Measurements from ENCODE around the gene AKNA. TPM values are rescaled to one million over a fixed set of nuclear protein-coding genes. Genes with fewer than 3 reads are reported as not detected.

Gene AKNA
- total RNA-seq, 4 donors from 2014 or later, result 34.8 to 63.2 (median 48.6) TPM

DNA sequence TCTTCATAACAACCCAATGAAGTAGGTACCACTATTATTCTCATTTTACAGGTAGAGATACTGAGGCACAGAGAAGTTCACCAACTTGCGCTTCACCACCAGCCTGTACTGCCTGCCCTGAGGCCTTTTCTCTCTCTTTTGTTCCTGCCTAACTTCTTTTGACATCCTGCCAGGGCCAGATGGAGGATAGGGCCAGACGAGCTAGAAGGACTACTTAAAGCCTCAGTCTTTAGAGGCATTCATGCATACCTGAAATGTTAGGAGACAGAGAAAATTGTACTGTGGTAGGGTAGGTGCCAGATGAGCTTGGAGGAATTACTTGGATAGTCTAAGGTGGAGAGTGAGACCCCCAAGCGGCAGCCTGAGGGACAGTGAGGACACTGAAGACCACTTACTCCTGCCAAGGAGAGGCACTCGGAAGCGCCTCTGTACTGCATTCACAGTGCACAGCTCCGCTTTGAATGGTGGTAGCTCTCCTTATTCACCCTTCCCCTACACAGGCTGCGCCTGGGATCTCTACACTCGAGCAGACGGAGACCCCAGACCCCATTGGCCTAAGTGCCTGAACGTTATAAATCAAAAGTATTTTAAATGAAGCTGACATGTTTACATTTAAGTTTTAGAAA is 71.1 kb downstream of the AKNA start:
- H3K4me1 ChIP-seq, result no peaks in the 10 kb centered on the region
- no peaks in the 10 kb centered on the region for H3K9me3 ChIP-seq
- 78 to 83% methylated on average over 5 to 10 of the region's 10 CpGs for WGBS, 2 donors (ENCODE audit: low coverage in 1 of 2)
- intact Hi-C loops (cut with DNase I; ENCODE audit: low total_unique reads) (no loop called here), in situ Hi-C loops (cut with MboI; ENCODE audit: low pct_ligation_motif_present in 1 of 4, low pct_unique_long_range_greater_than_20kb in 1 of 4, low sequenced_read_pairs in 3 of 4) (no loop called here)
- no peak overlapping the region for H3K27ac ChIP-seq
- H3K4me3 ChIP-seq, result no peak overlapping the region
- TF ChIP-seq POLR2A (IDR thresholded peaks at IDR 0.05) (no peak), POLR2AphosphoS5 (IDR thresholded peaks at IDR 0.05) (no peak), EP300 (IDR thresholded peaks at IDR 0.05; ENCODE audit: low read depth) (no peak)
- TF ChIP-seq, protein P1, sequence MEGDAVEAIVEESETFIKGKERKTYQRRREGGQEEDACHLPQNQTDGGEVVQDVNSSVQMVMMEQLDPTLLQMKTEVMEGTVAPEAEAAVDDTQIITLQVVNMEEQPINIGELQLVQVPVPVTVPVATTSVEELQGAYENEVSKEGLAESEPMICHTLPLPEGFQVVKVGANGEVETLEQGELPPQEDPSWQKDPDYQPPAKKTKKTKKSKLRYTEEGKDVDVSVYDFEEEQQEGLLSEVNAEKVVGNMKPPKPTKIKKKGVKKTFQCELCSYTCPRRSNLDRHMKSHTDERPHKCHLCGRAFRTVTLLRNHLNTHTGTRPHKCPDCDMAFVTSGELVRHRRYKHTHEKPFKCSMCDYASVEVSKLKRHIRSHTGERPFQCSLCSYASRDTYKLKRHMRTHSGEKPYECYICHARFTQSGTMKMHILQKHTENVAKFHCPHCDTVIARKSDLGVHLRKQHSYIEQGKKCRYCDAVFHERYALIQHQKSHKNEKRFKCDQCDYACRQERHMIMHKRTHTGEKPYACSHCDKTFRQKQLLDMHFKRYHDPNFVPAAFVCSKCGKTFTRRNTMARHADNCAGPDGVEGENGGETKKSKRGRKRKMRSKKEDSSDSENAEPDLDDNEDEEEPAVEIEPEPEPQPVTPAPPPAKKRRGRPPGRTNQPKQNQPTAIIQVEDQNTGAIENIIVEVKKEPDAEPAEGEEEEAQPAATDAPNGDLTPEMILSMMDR (IDR thresholded peaks at IDR 0.05), result no peak
- H3K27me3 ChIP-seq, result no peaks in the 10 kb centered on the region
- H3K36me3 ChIP-seq, result no peaks in the 10 kb centered on the region
- DNase-seq, result no peak

DNA sequence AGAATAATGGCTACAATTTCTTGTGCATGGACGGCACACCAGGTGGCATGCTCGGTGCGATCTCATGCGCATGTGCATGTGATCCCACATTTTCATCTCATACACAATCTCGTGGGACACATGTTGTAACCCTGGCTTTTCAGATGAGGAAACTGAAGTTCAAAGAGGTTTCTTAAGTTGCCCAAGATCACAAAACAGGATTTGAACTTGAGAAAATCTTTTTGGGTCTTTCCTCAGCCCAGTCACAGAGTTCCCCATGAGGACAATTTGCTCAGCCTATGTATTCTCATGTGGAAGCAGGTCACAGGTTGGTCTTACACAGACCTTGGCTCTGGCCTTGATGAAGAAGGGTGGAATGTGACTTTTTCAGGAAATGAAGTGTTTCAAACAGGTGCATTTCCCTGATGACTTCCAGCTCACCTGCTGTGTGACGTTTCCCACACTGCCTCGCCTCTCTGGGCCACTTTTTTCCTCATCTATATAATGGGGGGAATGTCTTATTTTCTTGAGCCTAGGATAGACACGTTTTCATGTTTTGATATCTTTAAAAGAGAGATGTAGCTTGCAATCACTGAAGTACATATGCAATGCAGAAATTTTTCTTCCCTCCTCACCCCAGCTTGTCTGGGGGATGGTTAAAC is 71.9 kb downstream of the AKNA start:
- Histone ChIP-seq H3K36me3 (no peaks in the 10 kb centered on the region), H3K27me3 (no peaks in the 10 kb centered on the region), H3K4me3 (no peak overlapping the region), H3K9me3 (no peaks in the 10 kb centered on the region), H3K27ac (no peak overlapping the region), H3K4me1 (no peaks in the 10 kb centered on the region)
- TF ChIP-seq POLR2AphosphoS5 (IDR thresholded peaks at IDR 0.05), result no peak
- TF ChIP-seq POLR2A (IDR thresholded peaks at IDR 0.05), result no peak
- TF ChIP-seq, protein P1 (IDR thresholded peaks at IDR 0.05), result no peak
- no peak for TF ChIP-seq EP300 (IDR thresholded peaks at IDR 0.05; ENCODE audit: low read depth)
- in situ Hi-C loops (cut with MboI; ENCODE audit: low pct_ligation_motif_present in 1 of 4, low pct_unique_long_range_greater_than_20kb in 1 of 4, low sequenced_read_pairs in 3 of 4) (no loop called here), intact Hi-C loops (cut with DNase I; ENCODE audit: low total_unique reads) (no loop called here)
- WGBS, 2 donors (ENCODE audit: low coverage in 1 of 2), result 80 to 81% methylated on average over 6 to 8 of the region's 8 CpGs
- no peak for DNase-seq

DNA sequence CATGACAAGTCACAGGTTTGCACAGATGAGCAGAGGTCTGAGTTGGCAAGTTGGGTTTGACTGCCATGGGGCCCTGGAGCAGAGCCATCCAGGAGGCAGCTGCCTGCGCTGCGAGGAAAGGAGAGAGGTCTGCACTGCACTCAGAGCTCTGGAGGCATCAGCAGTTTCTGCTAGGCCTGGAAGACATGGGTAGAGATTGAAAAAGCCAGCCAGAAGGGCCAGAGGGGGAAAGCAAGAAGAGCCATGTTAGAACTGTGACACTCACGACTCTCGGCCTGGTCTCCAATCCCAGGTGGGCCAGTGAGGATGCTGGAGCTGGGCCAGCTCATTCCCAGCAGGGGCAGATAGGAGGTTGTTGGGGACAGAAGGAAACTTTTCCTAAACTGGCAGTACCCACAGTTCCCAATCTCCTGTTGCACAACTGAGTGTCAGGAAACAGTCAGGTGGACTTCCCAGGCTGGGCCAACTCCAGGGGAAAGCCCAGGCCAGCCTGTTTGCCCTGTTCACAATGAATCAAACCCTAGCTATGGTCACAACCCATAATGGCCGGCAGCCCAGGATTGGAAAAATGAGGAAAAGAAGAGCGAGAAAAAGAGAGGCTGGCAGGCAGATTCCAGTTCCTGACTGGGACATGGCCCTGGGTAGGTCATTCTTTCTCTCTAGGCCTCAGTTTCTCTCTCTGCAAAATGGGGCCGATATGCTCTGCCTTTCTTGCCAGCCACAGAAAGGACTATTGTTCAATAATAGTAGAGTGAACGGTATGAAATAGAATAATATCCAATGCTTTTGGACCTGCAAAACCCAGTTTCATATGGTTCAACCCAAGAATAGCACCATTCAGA is 72.7 kb downstream of the AKNA start:
- H3K36me3 ChIP-seq, result no peaks in the 10 kb centered on the region
- H3K4me3 ChIP-seq, result no peak overlapping the region
- H3K27me3 ChIP-seq, result no peaks in the 10 kb centered on the region
- no peaks in the 10 kb centered on the region for H3K4me1 ChIP-seq
- in situ Hi-C loops (cut with MboI; ENCODE audit: low pct_ligation_motif_present in 1 of 4, low pct_unique_long_range_greater_than_20kb in 1 of 4, low sequenced_read_pairs in 3 of 4), result no loop called here
- no peaks in the 10 kb centered on the region for H3K9me3 ChIP-seq
- no peak for DNase-seq
- 86 to 100% methylated on average over 2 to 8 of the region's 8 CpGs for WGBS, 2 donors (ENCODE audit: low coverage in 1 of 2)
- no peak overlapping the region for H3K27ac ChIP-seq
- TF ChIP-seq, protein P1 (IDR thresholded peaks at IDR 0.05), result no peak
- TF ChIP-seq POLR2AphosphoS5 (IDR thresholded peaks at IDR 0.05) (no peak), POLR2A (IDR thresholded peaks at IDR 0.05) (no peak), EP300 (IDR thresholded peaks at IDR 0.05; ENCODE audit: low read depth) (no peak)
- intact Hi-C loops (cut with DNase I; ENCODE audit: low total_unique reads), result no loop called here

DNA sequence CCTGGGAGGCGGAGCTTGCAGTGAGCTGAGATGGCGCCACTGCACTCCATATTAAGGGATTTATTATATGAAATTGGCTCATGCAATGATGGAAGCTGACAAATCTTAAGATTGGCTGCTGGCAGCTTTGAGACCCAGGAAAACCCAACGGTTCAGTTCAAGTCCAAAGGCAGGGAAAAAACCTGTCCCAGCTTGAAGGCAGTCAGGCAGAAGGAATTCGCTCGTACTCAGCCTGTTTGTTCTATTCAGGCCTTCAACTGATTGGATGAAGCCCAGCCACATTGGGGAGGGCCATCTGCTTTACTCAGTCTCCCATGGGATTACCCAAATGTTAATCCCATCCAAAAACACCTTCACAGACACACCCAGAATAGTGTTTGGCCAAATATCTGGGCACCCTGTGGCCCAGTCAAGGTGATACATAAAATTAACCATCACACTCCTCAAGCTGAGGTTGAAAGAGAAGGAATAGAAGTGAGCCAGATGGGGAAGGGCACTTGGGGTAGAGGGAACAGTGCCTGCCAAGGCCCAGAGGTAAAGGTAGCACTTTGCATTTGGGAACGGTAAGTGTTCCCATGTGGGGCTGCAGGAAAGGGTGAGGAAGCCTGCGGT is 73.4 kb downstream of the AKNA start:
- no peaks in the 10 kb centered on the region for H3K9me3 ChIP-seq
- no peaks in the 10 kb centered on the region for H3K27me3 ChIP-seq
- no peak overlapping the region for H3K27ac ChIP-seq
- no peak for DNase-seq
- no peak overlapping the region for H3K4me3 ChIP-seq
- H3K4me1 ChIP-seq, result no peaks in the 10 kb centered on the region
- intact Hi-C loops (cut with DNase I; ENCODE audit: low total_unique reads) (no loop called here), in situ Hi-C loops (cut with MboI; ENCODE audit: low pct_ligation_motif_present in 1 of 4, low pct_unique_long_range_greater_than_20kb in 1 of 4, low sequenced_read_pairs in 3 of 4) (no loop called here)
- 80 to 100% methylated on average over 2 to 7 of the region's 7 CpGs for WGBS, 2 donors (ENCODE audit: low coverage in 1 of 2)
- H3K36me3 ChIP-seq, result no peaks in the 10 kb centered on the region
- TF ChIP-seq POLR2AphosphoS5 (IDR thresholded peaks at IDR 0.05) (no peak), EP300 (IDR thresholded peaks at IDR 0.05; ENCODE audit: low read depth) (no peak), POLR2A (IDR thresholded peaks at IDR 0.05) (no peak)
- TF ChIP-seq, protein P1 (IDR thresholded peaks at IDR 0.05), result no peak
